ENCODE measurements around the gene BAG5.

Gene BAG5

GRCh38 chr14:103545915-103546651 is 16.4 kb downstream of the BAG5 start:
- no peak for DNase-seq

GRCh38 chr14:103545219-103545914 is 17.1 kb downstream of the BAG5 start:
- DNase-seq, result no peak

GRCh38 chr14:103544388-103545218 is 17.9 kb downstream of the BAG5 start:
- DNase-seq, result no peak

- no peak for DNase-seq
Measured at GRCh38 chr14:103543721-103544387, 18.6 kb downstream of the BAG5 start.

- no peak for DNase-seq
Measured at GRCh38 chr14:103543140-103543539, 19.3 kb downstream of the BAG5 start.

GRCh38 chr14:103542605-103543088 is 19.8 kb downstream of the BAG5 start:
- DNase-seq, result no peak

- no peak for DNase-seq
Measured at GRCh38 chr14:103541709-103542604, 20.5 kb downstream of the BAG5 start.

GRCh38 chr14:103540821-103541708 is 21.4 kb downstream of the BAG5 start:
- DNase-seq, result no peak

- DNase-seq, result no peak
Measured at GRCh38 chr14:103539056-103539825, 23.2 kb downstream of the BAG5 start.

GRCh38 chr14:103538291-103539055 is 24.0 kb downstream of the BAG5 start:
- no peak for DNase-seq

- DNase-seq, result no peak
Measured at GRCh38 chr14:103537175-103537990, 25.1 kb downstream of the BAG5 start.

GRCh38 chr14:103536693-103537092 is 25.8 kb downstream of the BAG5 start:
- no peak for DNase-seq

GRCh38 chr14:103535891-103536565 is 26.4 kb downstream of the BAG5 start:
- DNase-seq, result no peak

GRCh38 chr14:103535081-103535890 is 27.2 kb downstream of the BAG5 start:
- DNase-seq, result no peak

GRCh38 chr14:103534576-103535061 is 27.8 kb downstream of the BAG5 start:
- DNase-seq, result no peak

- DNase-seq, result no peak
Measured at GRCh38 chr14:103533999-103534575, 28.4 kb downstream of the BAG5 start.

Data from fibroblast of upper back skin (primary cell).